ENCODE measurements around the gene AP5S1. TPM values are rescaled to one million over a fixed set of nuclear protein-coding genes. Genes with fewer than 3 reads are reported as not detected.
"Not testable (repeated sequence)": the region's sequence is repeated elsewhere in the genome, so short reads cannot be mapped to it uniquely, and the experiment has no call there.

Gene AP5S1
- total RNA-seq, 1 experiment from 2014 or later, result 14.1 TPM

- DNase-seq (ENCODE audit: low read depth), result not testable (repeated sequence)
Measured at GRCh38 chr20:3843990-3844619, 23.8 kb downstream of the AP5S1 start.

GRCh38 chr20:3846378-3846739 lies 26.0 kb downstream of the AP5S1 start:
- DNase-seq (ENCODE audit: low read depth), result no peak

GRCh38 chr20:3846740-3847428 lies 26.5 kb downstream of the AP5S1 start, which contains the start of gene MAVS:
Gene MAVS, plus strand, starts transcription at chr20:3846834. Its CDS starts 7,791 bp downstream, at chr20:3854625.
- DNase-seq (ENCODE audit: low read depth), result peak; percentile 93

GRCh38 chr20:3847429-3847940 lies 27.1 kb downstream of the AP5S1 start:
- DNase-seq (ENCODE audit: low read depth), result no peak

GRCh38 chr20:3848565-3848964 lies 28.2 kb downstream of the AP5S1 start:
- no peak for DNase-seq (ENCODE audit: low read depth)

- DNase-seq (ENCODE audit: low read depth), result no peak
Measured at GRCh38 chr20:3854462-3854871, 34.1 kb downstream of the AP5S1 start.

GRCh38 chr20:3857405-3857804 lies 37.1 kb downstream of the AP5S1 start:
- no peak for DNase-seq (ENCODE audit: low read depth)

- no peak for DNase-seq (ENCODE audit: low read depth)
Measured at GRCh38 chr20:3858689-3859088, 38.3 kb downstream of the AP5S1 start.

GRCh38 chr20:3861191-3861590 lies 40.8 kb downstream of the AP5S1 start:
- DNase-seq (ENCODE audit: low read depth), result no peak

- no peak for DNase-seq (ENCODE audit: low read depth)
Measured at GRCh38 chr20:3862333-3862732, 42.0 kb downstream of the AP5S1 start.

- DNase-seq (ENCODE audit: low read depth), result no peak
Measured at GRCh38 chr20:3863317-3863716, 43.0 kb downstream of the AP5S1 start.

GRCh38 chr20:3864518-3864917 lies 44.2 kb downstream of the AP5S1 start:
- no peak for DNase-seq (ENCODE audit: low read depth)

GRCh38 chr20:3865152-3865886 lies 45.0 kb downstream of the AP5S1 start:
- no peak for DNase-seq (ENCODE audit: low read depth)

- no peak for DNase-seq (ENCODE audit: low read depth)
Measured at GRCh38 chr20:3865887-3866407, 45.6 kb downstream of the AP5S1 start.

- DNase-seq (ENCODE audit: low read depth), result no peak
Measured at GRCh38 chr20:3866464-3866863, 46.1 kb downstream of the AP5S1 start.

- no peak for DNase-seq (ENCODE audit: low read depth)
Measured at GRCh38 chr20:3867802-3868201, 47.5 kb downstream of the AP5S1 start.

- DNase-seq (ENCODE audit: low read depth), result no peak
Measured at GRCh38 chr20:3869839-3870634, 49.7 kb downstream of the AP5S1 start.

GRCh38 chr20:3871550-3872265 lies 51.4 kb downstream of the AP5S1 start:
- DNase-seq (ENCODE audit: low read depth), result no peak

- DNase-seq (ENCODE audit: low read depth), result no peak
Measured at GRCh38 chr20:3873507-3873906, 53.2 kb downstream of the AP5S1 start.

- DNase-seq (ENCODE audit: low read depth), result no peak
Measured at GRCh38 chr20:3874194-3874844, 54.0 kb downstream of the AP5S1 start.
